Left ventricle myocardium inferior (tissue), 1 donor: ENCODE results near the gene SPARC. TPM values are rescaled to one million over a fixed set of nuclear protein-coding genes. Genes with fewer than 3 reads are reported as not detected.
A peak's percentile ranks its signal among the peaks of the same experiment; 100 is the strongest.

Experiments used
- DNase-seq: peaks from one replicate; pipeline ENCODE4 v3.0.0-alpha.2; 2020
- H3K27ac ChIP-seq: fragments of 200-600 bp; replicated peaks from 2 replicates; pipeline ENCODE4 v1.8.0; 2021
- H3K27me3 ChIP-seq: fragments of 200-600 bp; 2 replicates; pipeline ENCODE4 v1.8.0; 2021; ENCODE audit warnings: low read depth
- H3K36me3 ChIP-seq: fragments of 200-600 bp; 2 replicates; pipeline ENCODE4 v1.8.0; 2021
- H3K4me1 ChIP-seq: fragments of 200-600 bp; 2 replicates; pipeline ENCODE4 v1.8.0; 2021
- H3K4me3 ChIP-seq: fragments of 200-600 bp; 2 replicates; pipeline ENCODE4 v1.8.0; 2021; ENCODE audit warnings: mild to moderate bottlenecking, moderate library complexity
- H3K9me3 ChIP-seq: fragments of 200-600 bp; replicated peaks from 2 replicates; pipeline ENCODE4 v1.8.0; 2021
- CTCF ChIP-seq: fragments of 200-600 bp; IDR thresholded peaks from 2 replicates; pipeline ENCODE4 v1.8.0; 2021; ENCODE audit warnings: antibody characterized with exemption, mild to moderate bottlenecking, borderline replicate concordance
- intact Hi-C: fragments of 100-400 bp; cut with micrococcal nuclease; formaldehyde crosslinking; loops from one replicate; pipeline ENCODE4 v1.11.0; 2022
- total RNA-seq: library from RNA; stranded (reverse); fragmentation: NEBNext Ultra II Directional; extraction: Animal tissue kit (Norgen Biotek cat#: 25700); gene quantifications from one replicate; pipeline ENCODE4 v1.2.1, GENCODE V29; 2021
- donor health status: DM: no; HTN: yes; CAD: no; lungs with severe emphysema.

Gene SPARC
- total RNA-seq, 1 donor from 2014 or later, result 477 TPM

GRCh38 chr5:151627650-151628049 is 59.1 kb downstream of the SPARC start:
- DNase-seq, result no peak
- intact Hi-C loops, result no loop called here
- TF ChIP-seq CTCF, result no peak

GRCh38 chr5:151625285-151625684 is 61.4 kb downstream of the SPARC start:
- Histone ChIP-seq H3K9me3 (no peaks in the 10 kb centered on the region), H3K4me3 (no peak overlapping the region), H3K4me1 (peaks cover 48% of the 10 kb centered on the region), H3K27me3 (peaks cover 6% of the 10 kb centered on the region), H3K27ac (no peak overlapping the region), H3K36me3 (no peaks in the 10 kb centered on the region)
- no peak for TF ChIP-seq CTCF
- DNase-seq, result no peak
- intact Hi-C loops, result no loop called here

More at GRCh38 chr5:151627650-151628049, 59.1 kb downstream of the SPARC start:
- Histone ChIP-seq H3K27me3 (no peaks in the 10 kb centered on the region), H3K9me3 (no peaks in the 10 kb centered on the region), H3K4me3 (no peak overlapping the region), H3K36me3 (no peaks in the 10 kb centered on the region), H3K4me1 (peaks cover 62% of the 10 kb centered on the region), H3K27ac (peak overlapping the region; percentile 68)

GRCh38 chr5:151624476-151624875 is 62.2 kb downstream of the SPARC start:
- H3K36me3 ChIP-seq, result no peaks in the 10 kb centered on the region
- H3K4me3 ChIP-seq, result no peak overlapping the region
- peak overlapping the region; percentile 54 for H3K27ac ChIP-seq
- no peak for DNase-seq
- no peaks in the 10 kb centered on the region for H3K9me3 ChIP-seq
- TF ChIP-seq CTCF, result no peak
- intact Hi-C loops, result no loop called here
- peaks cover 48% of the 10 kb centered on the region for H3K4me1 ChIP-seq
- peaks cover 6% of the 10 kb centered on the region for H3K27me3 ChIP-seq

- TF ChIP-seq CTCF, result no peak
- peaks cover 6% of the 10 kb centered on the region for H3K27me3 ChIP-seq
- no peak for DNase-seq
- H3K9me3 ChIP-seq, result peaks cover 6% of the 10 kb centered on the region
- no peak overlapping the region for H3K27ac ChIP-seq
- H3K4me1 ChIP-seq, result peaks cover 32% of the 10 kb centered on the region
- H3K4me3 ChIP-seq, result no peak overlapping the region
- intact Hi-C loops, result no loop called here
- H3K36me3 ChIP-seq, result no peaks in the 10 kb centered on the region
Measured at GRCh38 chr5:151622367-151623088, 64.2 kb downstream of the SPARC start.

- TF ChIP-seq CTCF, result no peak
- H3K4me1 ChIP-seq, result peaks cover 27% of the 10 kb centered on the region
- H3K4me3 ChIP-seq, result no peak overlapping the region
- peaks cover 6% of the 10 kb centered on the region for H3K27me3 ChIP-seq
- intact Hi-C loops, result no loop called here
- H3K9me3 ChIP-seq, result peaks cover 6% of the 10 kb centered on the region
- no peak overlapping the region for H3K27ac ChIP-seq
- H3K36me3 ChIP-seq, result no peaks in the 10 kb centered on the region
- no peak for DNase-seq
Measured at GRCh38 chr5:151620461-151620840, 66.3 kb downstream of the SPARC start.
